Measurements from ENCODE around the gene TVP23C. TPM values are rescaled to one million over a fixed set of nuclear protein-coding genes. Genes with fewer than 3 reads are reported as not detected.
A peak's percentile ranks its signal among the peaks of the same experiment; 100 is the strongest.

The TVP23C gene
- total RNA-seq, 4 donors from 2014 or later: 9.9 to 31.7 (median 22.9) TPM

DNA sequence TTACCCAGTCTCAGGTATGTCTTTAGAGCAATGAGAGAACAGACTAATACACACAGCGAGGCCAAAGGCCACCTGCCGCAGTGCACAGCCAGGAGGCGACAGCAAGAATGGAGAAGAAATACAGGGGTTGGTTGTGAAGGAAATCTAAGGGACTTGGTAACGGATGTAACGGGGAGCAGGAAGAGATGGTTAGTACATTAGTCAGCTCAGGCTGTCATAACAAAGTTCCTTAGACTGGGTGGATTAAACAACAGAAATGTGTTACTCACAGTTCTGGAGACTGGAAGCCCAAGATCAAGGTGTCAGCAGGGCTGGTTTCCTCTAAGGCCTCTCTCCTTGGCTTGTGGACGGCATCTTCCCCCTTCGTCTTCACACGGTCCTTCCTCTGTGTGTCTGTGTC, 47.1 kb downstream of the TVP23C start:
- Histone ChIP-seq H3K27me3 (no peaks in the 10 kb centered on the region), H3K4me3 (no peak overlapping the region), H3K27ac (peak overlapping the region in 1 of 4 donors; percentile 89), H3K36me3 (peaks cover 0 to 18% (median 0%) of the 10 kb centered on the region in 3 donors), H3K9me3 (no peaks in the 10 kb centered on the region), H3K4me1 (peaks cover 0 to 41% (median 23%) of the 10 kb centered on the region in 4 donors)
- TF ChIP-seq, protein P1, sequence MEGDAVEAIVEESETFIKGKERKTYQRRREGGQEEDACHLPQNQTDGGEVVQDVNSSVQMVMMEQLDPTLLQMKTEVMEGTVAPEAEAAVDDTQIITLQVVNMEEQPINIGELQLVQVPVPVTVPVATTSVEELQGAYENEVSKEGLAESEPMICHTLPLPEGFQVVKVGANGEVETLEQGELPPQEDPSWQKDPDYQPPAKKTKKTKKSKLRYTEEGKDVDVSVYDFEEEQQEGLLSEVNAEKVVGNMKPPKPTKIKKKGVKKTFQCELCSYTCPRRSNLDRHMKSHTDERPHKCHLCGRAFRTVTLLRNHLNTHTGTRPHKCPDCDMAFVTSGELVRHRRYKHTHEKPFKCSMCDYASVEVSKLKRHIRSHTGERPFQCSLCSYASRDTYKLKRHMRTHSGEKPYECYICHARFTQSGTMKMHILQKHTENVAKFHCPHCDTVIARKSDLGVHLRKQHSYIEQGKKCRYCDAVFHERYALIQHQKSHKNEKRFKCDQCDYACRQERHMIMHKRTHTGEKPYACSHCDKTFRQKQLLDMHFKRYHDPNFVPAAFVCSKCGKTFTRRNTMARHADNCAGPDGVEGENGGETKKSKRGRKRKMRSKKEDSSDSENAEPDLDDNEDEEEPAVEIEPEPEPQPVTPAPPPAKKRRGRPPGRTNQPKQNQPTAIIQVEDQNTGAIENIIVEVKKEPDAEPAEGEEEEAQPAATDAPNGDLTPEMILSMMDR (IDR thresholded peaks at IDR 0.05): no peak
- no peak for TF ChIP-seq POLR2A (IDR thresholded peaks at IDR 0.05)
- TF ChIP-seq EP300 (IDR thresholded peaks at IDR 0.05): no peak
- WGBS, 2 donors: 95 to 96% methylated on average over 8 of the region's 8 CpGs
- no peak for DNase-seq (ENCODE audit: low spot score in 2 of 2)

DNA sequence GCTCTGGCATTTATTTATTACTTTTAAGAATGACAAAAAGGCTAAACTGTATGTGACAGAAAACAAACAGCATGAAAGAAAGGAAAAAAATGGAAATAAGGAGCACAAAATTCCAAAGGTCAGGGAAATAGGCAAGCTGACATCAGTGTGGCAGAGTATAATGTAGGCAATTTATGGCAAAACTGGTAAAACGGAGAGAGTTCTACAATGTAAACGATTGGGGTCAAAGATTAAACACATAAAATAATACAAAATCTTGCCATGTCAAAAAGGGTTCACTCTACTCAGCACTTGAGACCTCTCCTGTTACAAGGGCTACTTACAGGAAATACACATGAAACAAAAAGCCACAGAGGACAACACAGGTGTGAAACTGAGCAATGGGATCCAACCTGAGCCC, 48.8 kb downstream of the TVP23C start:
- H3K27ac ChIP-seq: peak overlapping the region; percentile 32 to 95 (median 87)
- no peak overlapping the region for H3K4me3 ChIP-seq
- peaks cover 0 to 51% (median 31%) of the 10 kb centered on the region in 4 donors for H3K4me1 ChIP-seq
- peaks cover 0 to 18% (median 0%) of the 10 kb centered on the region in 3 donors for H3K36me3 ChIP-seq
- TF ChIP-seq POLR2A (IDR thresholded peaks at IDR 0.05): no peak
- TF ChIP-seq EP300 (IDR thresholded peaks at IDR 0.05): no peak
- TF ChIP-seq, protein P1 (IDR thresholded peaks at IDR 0.05): no peak
- H3K27me3 ChIP-seq: no peaks in the 10 kb centered on the region
- no peak for DNase-seq (ENCODE audit: low spot score in 2 of 2)
- 28% methylated on average over 2 of the region's 2 CpGs for WGBS, 2 donors
- no peaks in the 10 kb centered on the region for H3K9me3 ChIP-seq

DNA sequence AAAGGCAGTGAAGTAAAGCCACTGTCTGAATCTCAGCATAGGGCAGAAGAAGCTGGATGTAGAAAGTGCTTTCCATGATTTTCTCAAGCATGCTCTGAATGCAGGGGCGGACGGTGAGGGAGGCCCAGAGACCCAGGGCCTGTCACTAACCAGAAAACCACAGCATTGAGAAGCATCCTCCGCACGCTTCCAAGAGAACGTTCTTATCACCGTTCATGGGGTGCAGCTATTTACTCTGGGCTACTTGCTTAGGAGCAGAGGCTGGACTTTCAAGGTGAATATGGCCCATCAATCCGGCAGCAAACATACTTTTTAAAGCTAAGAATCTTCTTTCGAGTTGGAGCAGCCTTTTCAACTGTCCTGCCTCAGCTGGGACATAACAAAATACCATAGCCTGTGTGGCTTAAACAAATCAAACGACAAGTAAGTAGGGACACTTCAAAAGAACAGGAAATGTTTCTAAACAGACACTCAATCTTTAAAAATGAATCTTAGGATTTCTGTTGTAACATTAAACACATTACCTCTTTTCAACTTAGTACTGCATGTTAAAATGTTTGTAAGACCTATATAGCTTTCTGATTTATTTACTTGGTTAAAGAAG, 49.3 kb downstream of the TVP23C start:
- Histone ChIP-seq H3K4me3 (no peak overlapping the region), H3K36me3 (peaks cover 0 to 18% (median 0%) of the 10 kb centered on the region in 3 donors), H3K27me3 (no peaks in the 10 kb centered on the region), H3K4me1 (peaks cover 0 to 51% (median 31%) of the 10 kb centered on the region in 4 donors), H3K27ac (peak overlapping the region; percentile 66 to 95 (median 87)), H3K9me3 (no peaks in the 10 kb centered on the region)
- TF ChIP-seq POLR2A (IDR thresholded peaks at IDR 0.05): no peak
- TF ChIP-seq, protein P1 (IDR thresholded peaks at IDR 0.05): no peak
- TF ChIP-seq EP300 (IDR thresholded peaks at IDR 0.05): no peak
- 64 to 68% methylated on average over 9 of the region's 9 CpGs for whole genome bisulfite sequencing, 2 donors
- DNase-seq (ENCODE audit: low spot score in 2 of 2): no peak

DNA sequence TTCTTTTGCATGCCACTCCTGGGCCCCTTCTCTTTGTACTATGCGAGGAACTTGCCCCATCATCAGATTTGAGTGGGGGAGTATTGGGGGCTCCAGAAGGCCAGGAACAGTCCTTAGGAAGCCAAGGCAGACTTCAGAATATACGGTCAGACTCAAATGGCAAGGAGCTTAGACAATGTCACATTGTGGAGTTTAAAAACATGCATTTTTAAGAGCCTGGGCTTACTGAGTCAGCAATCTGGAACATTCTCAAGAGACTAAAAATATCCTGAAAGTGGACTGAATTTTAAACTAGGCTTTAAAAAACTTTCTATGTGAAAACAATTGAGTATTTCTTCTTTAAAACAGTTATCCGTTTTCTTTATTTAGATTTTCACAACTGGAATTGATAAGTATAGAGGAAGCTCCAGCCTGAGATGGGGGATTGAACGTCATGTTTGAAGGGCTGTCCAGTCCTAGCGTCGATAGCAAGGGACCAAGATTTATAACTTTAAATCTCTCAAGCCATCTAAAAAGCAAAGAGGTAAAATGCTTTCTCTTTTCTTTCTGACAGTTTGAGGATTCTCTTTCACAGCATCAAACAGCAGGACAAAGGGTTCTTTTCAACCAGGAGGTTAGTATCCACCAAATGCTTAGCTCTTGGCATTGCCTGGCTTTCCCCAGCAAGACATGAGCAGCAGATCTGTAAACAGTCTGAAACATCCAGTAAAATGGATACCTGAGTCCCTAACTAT, 50.1 kb downstream of the TVP23C start:
- WGBS, 2 donors: 34 to 35% methylated on average over 6 of the region's 6 CpGs
- Histone ChIP-seq H3K4me3 (no peak overlapping the region), H3K27ac (peak overlapping the region; percentile 66 to 95 (median 87)), H3K36me3 (peaks cover 0 to 18% (median 0%) of the 10 kb centered on the region in 3 donors), H3K4me1 (peaks cover 0 to 51% (median 31%) of the 10 kb centered on the region in 4 donors), H3K9me3 (no peaks in the 10 kb centered on the region), H3K27me3 (no peaks in the 10 kb centered on the region)
- TF ChIP-seq EP300 (IDR thresholded peaks at IDR 0.05): peak in 1 of 2 donors; percentile 69
- TF ChIP-seq POLR2A (IDR thresholded peaks at IDR 0.05): peak in 1 of 2 donors; percentile 35
- TF ChIP-seq, protein P1 (IDR thresholded peaks at IDR 0.05): no peak
- no peak for DNase-seq (ENCODE audit: low spot score in 2 of 2)
